ENCODE data around the gene ADD1. TPM values are rescaled to one million over a fixed set of nuclear protein-coding genes. Genes with fewer than 3 reads are reported as not detected.

ADD1 gene
- total RNA-seq, 1 donor from 2014 or later, result 235 TPM

- DNase-seq (ENCODE audit: extremely low spot score, unreplicated experiment), result no peak
- H3K4me3 Mint-ChIP-seq, result no peak overlapping the region
- TF ChIP-seq CTCF (conservative IDR thresholded peaks at IDR 0.05), result no peak
- no peaks in the 10 kb centered on the region for H3K27me3 Mint-ChIP-seq
- peaks cover 5% of the 10 kb centered on the region for H3K9me3 Mint-ChIP-seq
- H3K27ac Mint-ChIP-seq, result peak overlapping the region; percentile 82
- H3K36me3 Mint-ChIP-seq, result peaks cover 50% of the 10 kb centered on the region
- H3K4me1 Mint-ChIP-seq (ENCODE audit: unreplicated experiment), result peaks cover 16% of the 10 kb centered on the region
Observed at GRCh38 chr4:2923141-2923551, 79.5 kb downstream of the ADD1 start.

- no peak for DNase-seq (ENCODE audit: extremely low spot score, unreplicated experiment)
Observed at GRCh38 chr4:2923668-2924173, 80.1 kb downstream of the ADD1 start.

GRCh38 chr4:2924286-2924685 is 80.6 kb downstream of the ADD1 start:
- peak overlapping the region; percentile 67 for H3K27ac Mint-ChIP-seq
- DNase-seq (ENCODE audit: extremely low spot score, unreplicated experiment), result no peak
- no peaks in the 10 kb centered on the region for H3K27me3 Mint-ChIP-seq
- TF ChIP-seq CTCF (conservative IDR thresholded peaks at IDR 0.05), result no peak
- peaks cover 16% of the 10 kb centered on the region for H3K4me1 Mint-ChIP-seq (ENCODE audit: unreplicated experiment)
- peaks cover 46% of the 10 kb centered on the region for H3K36me3 Mint-ChIP-seq
- peaks cover 4% of the 10 kb centered on the region for H3K9me3 Mint-ChIP-seq
- no peak overlapping the region for H3K4me3 Mint-ChIP-seq

More at GRCh38 chr4:2923668-2924173, 80.1 kb downstream of the ADD1 start:
- TF ChIP-seq CTCF (conservative IDR thresholded peaks at IDR 0.05), result no peak
- Mint-ChIP-seq H3K27me3 (no peaks in the 10 kb centered on the region), H3K4me3 (no peak overlapping the region), H3K27ac (peak overlapping the region; percentile 82), H3K9me3 (peaks cover 4% of the 10 kb centered on the region), H3K36me3 (peaks cover 45% of the 10 kb centered on the region), H3K4me1 (ENCODE audit: unreplicated experiment) (peaks cover 16% of the 10 kb centered on the region)

GRCh38 chr4:2924765-2925301 is 81.2 kb downstream of the ADD1 start:
- H3K4me1 Mint-ChIP-seq (ENCODE audit: unreplicated experiment), result peaks cover 16% of the 10 kb centered on the region
- no peak for DNase-seq (ENCODE audit: extremely low spot score, unreplicated experiment)
- peak overlapping the region; percentile 67 for H3K27ac Mint-ChIP-seq
- H3K36me3 Mint-ChIP-seq, result peaks cover 41% of the 10 kb centered on the region
- no peaks in the 10 kb centered on the region for H3K27me3 Mint-ChIP-seq
- H3K9me3 Mint-ChIP-seq, result peaks cover 4% of the 10 kb centered on the region
- no peak overlapping the region for H3K4me3 Mint-ChIP-seq
- TF ChIP-seq CTCF (conservative IDR thresholded peaks at IDR 0.05), result no peak

- no peak for DNase-seq (ENCODE audit: extremely low spot score, unreplicated experiment)
- H3K9me3 Mint-ChIP-seq, result peaks cover 4% of the 10 kb centered on the region
- peaks cover 34% of the 10 kb centered on the region for H3K36me3 Mint-ChIP-seq
- no peak for TF ChIP-seq CTCF (conservative IDR thresholded peaks at IDR 0.05)
- H3K27me3 Mint-ChIP-seq, result no peaks in the 10 kb centered on the region
- no peak overlapping the region for H3K27ac Mint-ChIP-seq
- H3K4me1 Mint-ChIP-seq (ENCODE audit: unreplicated experiment), result peaks cover 16% of the 10 kb centered on the region
- no peak overlapping the region for H3K4me3 Mint-ChIP-seq
Observed at GRCh38 chr4:2925496-2925895, 81.9 kb downstream of the ADD1 start.

Measured in type B pancreatic cell (in vitro differentiated cells).